ENCODE data around the gene DCHS2.

The DCHS2 gene

GRCh38 chr4:154492288-154492687 lies 689 bp upstream of the DCHS2 start:
- Histone ChIP-seq H3K79me2 (ENCODE audit: insufficient read depth, low read length) (no peaks in the 10 kb centered on the region), H3K4me1 (ENCODE audit: insufficient read depth, low read length) (no peaks in the 10 kb centered on the region), H2AFZ (ENCODE audit: low read depth, low read length) (no peak overlapping the region), H3K9ac (ENCODE audit: low read depth, low read length) (no peak overlapping the region), H4K20me1 (ENCODE audit: insufficient read depth, low read length) (no peaks in the 10 kb centered on the region), H3K36me3 (ENCODE audit: insufficient read depth, low read length) (no peaks in the 10 kb centered on the region), H3K27ac (ENCODE audit: low read length) (no peak overlapping the region), H3K4me3 (ENCODE audit: low read depth in 1 of 2, low read length in 2 of 2) (no peak overlapping the region), H3K4me2 (ENCODE audit: insufficient read depth, low read length) (no peak overlapping the region), H3K9me3 (ENCODE audit: insufficient read depth, low read length, severe bottlenecking) (no peaks in the 10 kb centered on the region), H3K27me3 (ENCODE audit: insufficient read depth, low read length, poor library complexity) (no peaks in the 10 kb centered on the region)
- TF ChIP-seq, protein P1, sequence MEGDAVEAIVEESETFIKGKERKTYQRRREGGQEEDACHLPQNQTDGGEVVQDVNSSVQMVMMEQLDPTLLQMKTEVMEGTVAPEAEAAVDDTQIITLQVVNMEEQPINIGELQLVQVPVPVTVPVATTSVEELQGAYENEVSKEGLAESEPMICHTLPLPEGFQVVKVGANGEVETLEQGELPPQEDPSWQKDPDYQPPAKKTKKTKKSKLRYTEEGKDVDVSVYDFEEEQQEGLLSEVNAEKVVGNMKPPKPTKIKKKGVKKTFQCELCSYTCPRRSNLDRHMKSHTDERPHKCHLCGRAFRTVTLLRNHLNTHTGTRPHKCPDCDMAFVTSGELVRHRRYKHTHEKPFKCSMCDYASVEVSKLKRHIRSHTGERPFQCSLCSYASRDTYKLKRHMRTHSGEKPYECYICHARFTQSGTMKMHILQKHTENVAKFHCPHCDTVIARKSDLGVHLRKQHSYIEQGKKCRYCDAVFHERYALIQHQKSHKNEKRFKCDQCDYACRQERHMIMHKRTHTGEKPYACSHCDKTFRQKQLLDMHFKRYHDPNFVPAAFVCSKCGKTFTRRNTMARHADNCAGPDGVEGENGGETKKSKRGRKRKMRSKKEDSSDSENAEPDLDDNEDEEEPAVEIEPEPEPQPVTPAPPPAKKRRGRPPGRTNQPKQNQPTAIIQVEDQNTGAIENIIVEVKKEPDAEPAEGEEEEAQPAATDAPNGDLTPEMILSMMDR (IDR thresholded peaks at IDR 0.05; ENCODE audit: borderline replicate concordance, extremely low read depth, low read length, poor library complexity, severe bottlenecking) = no peak
- no peak for TF ChIP-seq EZH2 (IDR thresholded peaks at IDR 0.05; ENCODE audit: borderline replicate concordance, low read depth, low read length, severe bottlenecking)
- DNase-seq (no peak), ATAC-seq (ENCODE audit: insufficient read depth, low read depth) (no peak)

DNA sequence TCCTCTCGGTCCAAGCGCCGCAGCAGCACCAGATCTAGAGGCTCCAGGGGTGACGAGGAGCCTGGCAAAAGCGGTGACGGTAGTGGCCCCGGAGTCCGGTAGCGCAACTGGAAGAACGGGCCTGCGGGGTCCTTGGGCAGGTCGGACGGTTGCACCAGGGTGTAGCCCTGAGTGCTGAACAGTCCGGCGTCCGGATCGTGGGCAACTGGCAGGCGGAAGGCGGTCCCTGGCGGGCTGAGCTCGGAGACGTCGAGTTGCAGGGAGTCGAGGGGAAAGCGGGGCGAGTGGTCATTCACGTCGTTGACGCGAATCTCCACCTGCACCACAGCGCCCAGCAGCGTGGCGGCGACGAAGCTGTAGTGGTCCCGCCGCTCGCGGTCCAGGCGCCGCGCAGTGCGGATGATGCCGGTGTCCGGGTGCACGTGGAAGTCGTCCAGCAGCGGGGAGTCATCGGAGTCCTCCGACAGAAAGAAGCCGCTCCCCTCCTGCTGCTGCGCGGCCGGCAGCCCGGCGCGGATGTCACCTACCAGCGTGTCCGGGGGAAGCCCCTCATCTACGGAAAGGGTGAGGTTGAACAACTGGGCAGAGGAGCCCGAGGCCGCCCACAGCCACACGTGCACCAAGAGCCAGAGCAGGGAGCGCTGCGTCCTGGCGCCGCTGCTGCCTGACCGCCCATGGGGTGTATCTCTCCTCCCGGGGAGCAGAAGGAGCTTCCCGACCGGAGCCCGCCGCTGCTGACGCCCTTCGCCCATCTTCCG lies 837 bp downstream of the DCHS2 start:
- no peak overlapping the region for H2AFZ ChIP-seq (ENCODE audit: low read depth, low read length)
- no peaks in the 10 kb centered on the region for H3K4me1 ChIP-seq (ENCODE audit: insufficient read depth, low read length)
- H3K27me3 ChIP-seq (ENCODE audit: insufficient read depth, low read length, poor library complexity) = no peaks in the 10 kb centered on the region
- ATAC-seq (ENCODE audit: insufficient read depth, low read depth) (no peak), DNase-seq (no peak)
- no peak overlapping the region for H3K4me2 ChIP-seq (ENCODE audit: insufficient read depth, low read length)
- H3K27ac ChIP-seq (ENCODE audit: low read length) = no peak overlapping the region
- no peaks in the 10 kb centered on the region for H4K20me1 ChIP-seq (ENCODE audit: insufficient read depth, low read length)
- H3K9me3 ChIP-seq (ENCODE audit: insufficient read depth, low read length, severe bottlenecking) = no peaks in the 10 kb centered on the region
- TF ChIP-seq, protein P1 (IDR thresholded peaks at IDR 0.05; ENCODE audit: borderline replicate concordance, extremely low read depth, low read length, poor library complexity, severe bottlenecking) = no peak
- no peak for TF ChIP-seq EZH2 (IDR thresholded peaks at IDR 0.05; ENCODE audit: borderline replicate concordance, low read depth, low read length, severe bottlenecking)
- no peaks in the 10 kb centered on the region for H3K36me3 ChIP-seq (ENCODE audit: insufficient read depth, low read length)
- H3K9ac ChIP-seq (ENCODE audit: low read depth, low read length) = no peak overlapping the region
- H3K79me2 ChIP-seq (ENCODE audit: insufficient read depth, low read length) = no peaks in the 10 kb centered on the region
- no peak overlapping the region for H3K4me3 ChIP-seq (ENCODE audit: low read depth in 1 of 2, low read length in 2 of 2)

DNA sequence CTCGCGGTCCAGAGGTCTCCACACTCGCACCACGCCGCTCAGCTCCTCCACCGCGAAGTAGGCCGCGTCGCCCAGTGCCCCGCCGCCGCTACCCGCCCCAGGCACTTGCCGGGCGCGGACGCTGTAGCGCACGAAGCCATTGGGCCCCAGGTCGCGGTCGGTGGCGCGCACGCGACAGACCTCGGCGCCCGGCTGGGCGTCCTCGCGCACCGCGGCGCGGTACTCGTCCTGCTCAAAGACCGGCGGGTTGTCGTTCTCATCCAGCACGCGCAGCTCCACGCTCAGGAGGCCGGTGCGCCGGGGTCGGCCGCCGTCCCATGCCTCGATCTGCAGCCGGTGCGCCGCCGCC lies 1.4 kb downstream of the DCHS2 start:
- H3K36me3 ChIP-seq (ENCODE audit: insufficient read depth, low read length) = no peaks in the 10 kb centered on the region
- TF ChIP-seq EZH2 (IDR thresholded peaks at IDR 0.05; ENCODE audit: borderline replicate concordance, low read depth, low read length, severe bottlenecking) = no peak
- TF ChIP-seq, protein P1 (IDR thresholded peaks at IDR 0.05; ENCODE audit: borderline replicate concordance, extremely low read depth, low read length, poor library complexity, severe bottlenecking) = no peak
- no peak overlapping the region for H3K4me3 ChIP-seq (ENCODE audit: low read depth in 1 of 2, low read length in 2 of 2)
- DNase-seq = no peak
- ATAC-seq (ENCODE audit: insufficient read depth, low read depth) = no peak
- no peak overlapping the region for H3K4me2 ChIP-seq (ENCODE audit: insufficient read depth, low read length)
- no peak overlapping the region for H3K9ac ChIP-seq (ENCODE audit: low read depth, low read length)
- no peaks in the 10 kb centered on the region for H3K27me3 ChIP-seq (ENCODE audit: insufficient read depth, low read length, poor library complexity)
- H2AFZ ChIP-seq (ENCODE audit: low read depth, low read length) = no peak overlapping the region
- H3K4me1 ChIP-seq (ENCODE audit: insufficient read depth, low read length) = no peaks in the 10 kb centered on the region
- H4K20me1 ChIP-seq (ENCODE audit: insufficient read depth, low read length) = no peaks in the 10 kb centered on the region
- H3K79me2 ChIP-seq (ENCODE audit: insufficient read depth, low read length) = no peaks in the 10 kb centered on the region
- no peaks in the 10 kb centered on the region for H3K9me3 ChIP-seq (ENCODE audit: insufficient read depth, low read length, severe bottlenecking)
- H3K27ac ChIP-seq (ENCODE audit: low read length) = no peak overlapping the region
